NT2/D1 (cell line): Measurements from ENCODE around the gene NDUFAF8.

Source experiments
- SUZ12 ChIP-seq: IDR thresholded peaks from 2 replicates; pipeline ENCODE4 v1.6.1; 2011; ENCODE audit not compliant: insufficient read length, insufficient read depth; ENCODE audit errors: extremely low read depth
- YY1 ChIP-seq: IDR thresholded peaks from 2 replicates; pipeline ENCODE4 v1.6.1; 2011; ENCODE audit not compliant: insufficient read length, insufficient read depth
- ZNF274 ChIP-seq: IDR thresholded peaks from 2 replicates; pipeline ENCODE4 v1.6.1; 2011; ENCODE audit warnings: mild to moderate bottlenecking, low read depth, low read length

GRCh38 chr17:81278831-81279230, 39.7 kb downstream of the NDUFAF8 start:
- no peak for TF ChIP-seq YY1
- no peak for TF ChIP-seq ZNF274
- TF ChIP-seq SUZ12, result no peak
